Prostate gland (tissue), 2 donors: ENCODE measurements around the gene PAK4. TPM values are rescaled to one million over a fixed set of nuclear protein-coding genes. Genes with fewer than 3 reads are reported as not detected.

Experiments
- DNase-seq: peaks from one replicate; pipeline ENCODE4 v3.0.0-alpha.2; 2019; ENCODE audit warnings: low spot score
- H3K27ac ChIP-seq, 2 donors: fragments of 200-600 bp; sonication (generic); 2 replicates each; pipeline ENCODE4 v1.5.1; 2017 to 2019
- H3K27me3 ChIP-seq: fragments of 200-600 bp; sonication (generic); replicated peaks from 2 replicates; pipeline ENCODE4 v1.5.1; 2019; ENCODE audit not compliant: insufficient read depth
- H3K36me3 ChIP-seq, 2 donors: fragments of 200-600 bp; sonication (generic); 1 replicate in 1 of 2; 2 replicates in 1 of 2; pipeline versions ENCODE4 v1.5.1 to v1.8.1; 2017 to 2019
- H3K4me1 ChIP-seq: fragments of 200-600 bp; sonication (generic); replicated peaks from 2 replicates; pipeline ENCODE4 v1.5.1; 2019
- H3K4me3 ChIP-seq, 2 donors: fragments of 200-600 bp; sonication (generic); 2 replicates each; pipeline ENCODE4 v1.5.1; 2017 to 2019
- H3K9me3 ChIP-seq: fragments of 200-600 bp; sonication (generic); 2 replicates; pipeline ENCODE4 v1.5.1; 2017
- CTCF ChIP-seq, 4 experiments: fragments of 200-600 bp in 2 of 4; fragments of 450-650 bp in 2 of 4; sonication (generic) in 2 of 4; IDR thresholded peaks; 1 replicate in 3 of 4; 2 replicates in 1 of 4; pipeline ENCODE4 v1.5.1; 2016 to 2019; ENCODE audit warnings: antibody characterized with exemption in 4 of 4, mild to moderate bottlenecking in 2 of 4, moderate library complexity in 2 of 4
- POLR2A ChIP-seq: fragments of 450-650 bp; IDR thresholded peaks from one replicate; pipeline ENCODE4 v1.6.1; 2016; ENCODE audit warnings: antibody characterized with exemption, mild to moderate bottlenecking
- POLR2AphosphoS5 ChIP-seq: sonication (generic); formaldehyde crosslinking; IDR thresholded peaks from one replicate; pipeline ENCODE4 v1.6.1; 2017; ENCODE audit warnings: antibody characterized with exemption
- WGBS: methylation state at CpG from one replicate; pipeline ENCODE4 v1.1.5; 2018; 5-methylcytosine and 5-hydroxymethylcytosine counted together
- intact Hi-C: fragments of 100-400 bp; cut with DNase I; formaldehyde crosslinking; loops from one replicate; pipeline ENCODE4 v1.14.2; 2022
- total RNA-seq, 2 donors: library from RNA; depleted of rRNA; stranded (reverse); fragments of >200 nt; gene quantifications; one replicate each; pipeline ENCODE4 v1.1.0, GENCODE V29; 2016

PAK4 gene
- total RNA-seq, 2 donors from 2014 or later, result 111 to 123 TPM

GRCh38 chr19:39109641-39110040 lies 15.9 kb upstream of the PAK4 start:
- no peak for TF ChIP-seq POLR2AphosphoS5
- no peak for TF ChIP-seq CTCF (IDR thresholded peaks at IDR 0.05)
- TF ChIP-seq POLR2A, result no peak
- no peak for DNase-seq
- Histone ChIP-seq H3K27me3 (no peaks in the 10 kb centered on the region), H3K4me3 (no peak overlapping the region), H3K27ac (no peak overlapping the region), H3K36me3 (no peaks in the 10 kb centered on the region), H3K9me3 (no peaks in the 10 kb centered on the region), H3K4me1 (no peaks in the 10 kb centered on the region)
- intact Hi-C loops, result loop anchor here (5.0 kb wide), 1 partner anchor 423 kb away; the partner anchor contains the start of gene EID2B

- Histone ChIP-seq H3K27ac (no peak overlapping the region), H3K4me1 (no peaks in the 10 kb centered on the region), H3K4me3 (no peak overlapping the region), H3K27me3 (no peaks in the 10 kb centered on the region), H3K9me3 (no peaks in the 10 kb centered on the region), H3K36me3 (no peaks in the 10 kb centered on the region)
- peak; percentile 58 for DNase-seq
- intact Hi-C loops, result no loop called here
- no peak for TF ChIP-seq POLR2A
- TF ChIP-seq POLR2AphosphoS5, result peak; percentile 12
- peak; percentile 64 to 79 (median 78) for TF ChIP-seq CTCF (IDR thresholded peaks at IDR 0.05)
- WGBS, result 15% methylated on average over 16 of the region's 16 CpGs
Measured at GRCh38 chr19:39110263-39110967, 15.2 kb upstream of the PAK4 start.

- Histone ChIP-seq H3K36me3 (no peaks in the 10 kb centered on the region), H3K4me1 (no peaks in the 10 kb centered on the region), H3K27ac (no peak overlapping the region), H3K4me3 (no peak overlapping the region), H3K27me3 (no peaks in the 10 kb centered on the region), H3K9me3 (no peaks in the 10 kb centered on the region)
- DNase-seq, result no peak
- WGBS, result 16% methylated on average over 18 of the region's 18 CpGs
- TF ChIP-seq POLR2A (no peak), POLR2AphosphoS5 (no peak), CTCF (IDR thresholded peaks at IDR 0.05) (no peak)
- intact Hi-C loops, result no loop called here
Measured at GRCh38 chr19:39111593-39112199, 13.9 kb upstream of the PAK4 start.

GRCh38 chr19:39112338-39112890 lies 13.2 kb upstream of the PAK4 start:
- Histone ChIP-seq H3K4me3 (no peak overlapping the region), H3K27me3 (no peaks in the 10 kb centered on the region), H3K9me3 (no peaks in the 10 kb centered on the region), H3K4me1 (no peaks in the 10 kb centered on the region), H3K36me3 (no peaks in the 10 kb centered on the region), H3K27ac (no peak overlapping the region)
- intact Hi-C loops, result no loop called here
- TF ChIP-seq POLR2A (no peak), CTCF (IDR thresholded peaks at IDR 0.05) (no peak), POLR2AphosphoS5 (no peak)
- WGBS, result 85% methylated on average over 15 of the region's 15 CpGs
- no peak for DNase-seq
